GM12872 (cell line): Measurements from ENCODE around the gene FAIM.

ENCODE experiments used
- CTCF ChIP-seq: IDR thresholded peaks from 3 replicates; pipeline ENCODE4 v1.5.1; 2011; ENCODE audit warnings: low read depth, mild to moderate bottlenecking, low read length, moderate library complexity; ENCODE audit not compliant: insufficient read depth

Gene FAIM

GRCh38 chr3:138608322-138609135, at the start of gene FAIM:
TSS of gene FAIM (plus strand) at chr3:138608771. CDS start at chr3:138619727, 10,956 bp downstream.
- no peak for TF ChIP-seq CTCF

GRCh38 chr3:138559134-138559533, 49.4 kb upstream of the FAIM start:
- TF ChIP-seq CTCF, result no peak

GRCh38 chr3:138560501-138560900, 48.1 kb upstream of the FAIM start:
- no peak for TF ChIP-seq CTCF

GRCh38 chr3:138567403-138567802, 41.2 kb upstream of the FAIM start:
- TF ChIP-seq CTCF, result no peak

GRCh38 chr3:138569090-138569489, 39.5 kb upstream of the FAIM start:
- no peak for TF ChIP-seq CTCF

- no peak for TF ChIP-seq CTCF
These were observed 35.4 kb upstream of the FAIM start for GRCh38 chr3:138573138-138573537.

GRCh38 chr3:138578141-138578540, 30.4 kb upstream of the FAIM start:
- TF ChIP-seq CTCF, result no peak
